ENCODE results near the gene CYP27C1.

CYP27C1 gene

GRCh38 chr2:127233710-127234109 lies 13.6 kb upstream of the CYP27C1 start:
- 98% methylated on average over 8 of the region's 8 CpGs for WGBS
- Histone ChIP-seq H3K4me1 (ENCODE audit: control insufficient read depth, insufficient read depth, low read depth, low read length) (no peaks in the 10 kb centered on the region), H3K4me3 (ENCODE audit: insufficient read depth in 1 of 2, low read depth in 1 of 2, low read length in 2 of 2) (no peak overlapping the region)

GRCh38 chr2:127231130-127231865 lies 11.2 kb upstream of the CYP27C1 start:
- Histone ChIP-seq H3K9ac (ENCODE audit: low read length) (no peak overlapping the region), H3K23ac (ENCODE audit: low read length in 2 of 2) (no peak overlapping the region), H4K8ac (ENCODE audit: low read length) (no peak overlapping the region), H3K36me3 (ENCODE audit: control insufficient read depth in 1 of 2, insufficient read depth in 2 of 2, low read depth in 1 of 2, low read length in 2 of 2) (no peaks in the 10 kb centered on the region), H2AK5ac (ENCODE audit: low read length, severe bottlenecking) (no peak overlapping the region), H2BK12ac (ENCODE audit: low read length in 2 of 2) (no peak overlapping the region), H3K4ac (ENCODE audit: low read depth in 1 of 2, low read length in 2 of 2) (no peak overlapping the region), H3K27me3 (ENCODE audit: control insufficient read depth in 1 of 2, insufficient read depth in 1 of 2, low read length in 2 of 2) (no peaks in the 10 kb centered on the region), H3K4me1 (ENCODE audit: control insufficient read depth, insufficient read depth, low read depth, low read length) (peaks cover 4% of the 10 kb centered on the region), H2BK5ac (ENCODE audit: low read depth, low read length, poor library complexity, severe bottlenecking) (no peak overlapping the region), H4K91ac (ENCODE audit: low read length) (no peak overlapping the region), H3K4me2 (ENCODE audit: low read length, poor library complexity, severe bottlenecking) (no peak overlapping the region), H2AFZ (ENCODE audit: low read depth, low read length) (no peak overlapping the region), H3K79me1 (replicated peaks; ENCODE audit: low read length, poor library complexity, severe bottlenecking) (no peaks in the 10 kb centered on the region), H3K18ac (ENCODE audit: low read depth in 1 of 2, low read length in 2 of 2) (no peak overlapping the region), H3K27ac (ENCODE audit: low read length, poor library complexity, severe bottlenecking) (no peak overlapping the region), H2BK15ac (ENCODE audit: low read depth, poor library complexity, severe bottlenecking) (no peak overlapping the region), H3K4me3 (ENCODE audit: insufficient read depth in 1 of 2, low read depth in 1 of 2, low read length in 2 of 2) (no peak overlapping the region), H3K9me3 (ENCODE audit: control insufficient read depth, low read length) (no peaks in the 10 kb centered on the region), H2BK120ac (ENCODE audit: low read depth, low read length) (no peak overlapping the region), H3K14ac (ENCODE audit: low read length in 2 of 2) (no peak overlapping the region)
- 93% methylated on average over 5 of the region's 6 CpGs for WGBS
- DNase-seq = no peak

More at GRCh38 chr2:127233710-127234109, 13.6 kb upstream of the CYP27C1 start:
- H4K8ac ChIP-seq (ENCODE audit: low read length) = no peak overlapping the region
- H3K18ac ChIP-seq (ENCODE audit: low read depth in 1 of 2, low read length in 2 of 2) = no peak overlapping the region
- H3K9me3 ChIP-seq (ENCODE audit: control insufficient read depth, low read length) = peaks cover 4% of the 10 kb centered on the region
- H3K79me1 ChIP-seq (replicated peaks; ENCODE audit: low read length, poor library complexity, severe bottlenecking) = no peaks in the 10 kb centered on the region
- H2BK5ac ChIP-seq (ENCODE audit: low read depth, low read length, poor library complexity, severe bottlenecking) = no peak overlapping the region
- no peak overlapping the region for H3K14ac ChIP-seq (ENCODE audit: low read length in 2 of 2)
- no peak overlapping the region for H3K4me2 ChIP-seq (ENCODE audit: low read length, poor library complexity, severe bottlenecking)
- H3K27ac ChIP-seq (ENCODE audit: low read length, poor library complexity, severe bottlenecking) = no peak overlapping the region
- no peak overlapping the region for H3K23ac ChIP-seq (ENCODE audit: low read length in 2 of 2)
- no peak overlapping the region for H3K9ac ChIP-seq (ENCODE audit: low read length)
- H2BK120ac ChIP-seq (ENCODE audit: low read depth, low read length) = no peak overlapping the region
- H2BK12ac ChIP-seq (ENCODE audit: low read length in 2 of 2) = no peak overlapping the region
- no peak for DNase-seq
- H3K4ac ChIP-seq (ENCODE audit: low read depth in 1 of 2, low read length in 2 of 2) = no peak overlapping the region
- H3K36me3 ChIP-seq (ENCODE audit: control insufficient read depth in 1 of 2, insufficient read depth in 2 of 2, low read depth in 1 of 2, low read length in 2 of 2) = no peaks in the 10 kb centered on the region
- H2AK5ac ChIP-seq (ENCODE audit: low read length, severe bottlenecking) = no peak overlapping the region
- no peaks in the 10 kb centered on the region for H3K27me3 ChIP-seq (ENCODE audit: control insufficient read depth in 1 of 2, insufficient read depth in 1 of 2, low read length in 2 of 2)
- H4K91ac ChIP-seq (ENCODE audit: low read length) = no peak overlapping the region
- no peak overlapping the region for H2BK15ac ChIP-seq (ENCODE audit: low read depth, poor library complexity, severe bottlenecking)
- H2AFZ ChIP-seq (ENCODE audit: low read depth, low read length) = no peak overlapping the region

GRCh38 chr2:127229555-127229954 lies 9.5 kb upstream of the CYP27C1 start:
- Histone ChIP-seq H3K36me3 (ENCODE audit: control insufficient read depth in 1 of 2, insufficient read depth in 2 of 2, low read depth in 1 of 2, low read length in 2 of 2) (no peaks in the 10 kb centered on the region), H3K27ac (ENCODE audit: low read length, poor library complexity, severe bottlenecking) (no peak overlapping the region), H3K27me3 (ENCODE audit: control insufficient read depth in 1 of 2, insufficient read depth in 1 of 2, low read length in 2 of 2) (no peaks in the 10 kb centered on the region), H2BK5ac (ENCODE audit: low read depth, low read length, poor library complexity, severe bottlenecking) (no peak overlapping the region), H3K23ac (ENCODE audit: low read length in 2 of 2) (no peak overlapping the region), H2BK15ac (ENCODE audit: low read depth, poor library complexity, severe bottlenecking) (no peak overlapping the region), H3K9me3 (ENCODE audit: control insufficient read depth, low read length) (no peaks in the 10 kb centered on the region), H2BK12ac (ENCODE audit: low read length in 2 of 2) (no peak overlapping the region), H3K4me2 (ENCODE audit: low read length, poor library complexity, severe bottlenecking) (no peak overlapping the region), H2AK5ac (ENCODE audit: low read length, severe bottlenecking) (no peak overlapping the region), H3K4ac (ENCODE audit: low read depth in 1 of 2, low read length in 2 of 2) (no peak overlapping the region), H2AFZ (ENCODE audit: low read depth, low read length) (no peak overlapping the region), H3K14ac (ENCODE audit: low read length in 2 of 2) (no peak overlapping the region), H2BK120ac (ENCODE audit: low read depth, low read length) (no peak overlapping the region), H3K4me3 (ENCODE audit: insufficient read depth in 1 of 2, low read depth in 1 of 2, low read length in 2 of 2) (no peak overlapping the region), H3K18ac (ENCODE audit: low read depth in 1 of 2, low read length in 2 of 2) (no peak overlapping the region), H4K8ac (ENCODE audit: low read length) (no peak overlapping the region), H3K4me1 (ENCODE audit: control insufficient read depth, insufficient read depth, low read depth, low read length) (peaks cover 9% of the 10 kb centered on the region), H3K9ac (ENCODE audit: low read length) (no peak overlapping the region), H4K91ac (ENCODE audit: low read length) (no peak overlapping the region), H3K79me1 (replicated peaks; ENCODE audit: low read length, poor library complexity, severe bottlenecking) (no peaks in the 10 kb centered on the region)
- 91% methylated on average over 4 of the region's 4 CpGs for WGBS
- no peak for DNase-seq

GRCh38 chr2:127228102-127228501 lies 8.0 kb upstream of the CYP27C1 start:
- Histone ChIP-seq H4K91ac (ENCODE audit: low read length) (no peak overlapping the region), H3K9ac (ENCODE audit: low read length) (no peak overlapping the region), H3K4me2 (ENCODE audit: low read length, poor library complexity, severe bottlenecking) (no peak overlapping the region), H2AK5ac (ENCODE audit: low read length, severe bottlenecking) (no peak overlapping the region), H3K14ac (ENCODE audit: low read length in 2 of 2) (no peak overlapping the region), H3K79me1 (replicated peaks; ENCODE audit: low read length, poor library complexity, severe bottlenecking) (no peaks in the 10 kb centered on the region), H3K27me3 (ENCODE audit: control insufficient read depth in 1 of 2, insufficient read depth in 1 of 2, low read length in 2 of 2) (peaks cover 0 to 3% of the 10 kb centered on the region in 2 experiments), H3K4me3 (ENCODE audit: insufficient read depth in 1 of 2, low read depth in 1 of 2, low read length in 2 of 2) (no peak overlapping the region), H3K4me1 (ENCODE audit: control insufficient read depth, insufficient read depth, low read depth, low read length) (peaks cover 9% of the 10 kb centered on the region), H3K23ac (ENCODE audit: low read length in 2 of 2) (no peak overlapping the region), H3K18ac (ENCODE audit: low read depth in 1 of 2, low read length in 2 of 2) (no peak overlapping the region), H2BK120ac (ENCODE audit: low read depth, low read length) (no peak overlapping the region), H2AFZ (ENCODE audit: low read depth, low read length) (no peak overlapping the region), H3K4ac (ENCODE audit: low read depth in 1 of 2, low read length in 2 of 2) (no peak overlapping the region), H2BK12ac (ENCODE audit: low read length in 2 of 2) (no peak overlapping the region), H2BK5ac (ENCODE audit: low read depth, low read length, poor library complexity, severe bottlenecking) (no peak overlapping the region), H3K27ac (ENCODE audit: low read length, poor library complexity, severe bottlenecking) (no peak overlapping the region), H3K9me3 (ENCODE audit: control insufficient read depth, low read length) (no peaks in the 10 kb centered on the region), H4K8ac (ENCODE audit: low read length) (no peak overlapping the region), H2BK15ac (ENCODE audit: low read depth, poor library complexity, severe bottlenecking) (no peak overlapping the region), H3K36me3 (ENCODE audit: control insufficient read depth in 1 of 2, insufficient read depth in 2 of 2, low read depth in 1 of 2, low read length in 2 of 2) (no peaks in the 10 kb centered on the region)
- DNase-seq = no peak
- 92% methylated on average over 5 of the region's 5 CpGs for WGBS

All from mesenchymal stem cell (in vitro differentiated cells and primary cell).